GM12865 (cell line): ENCODE measurements around the gene CMTM4.
A peak's percentile ranks its signal among the peaks of the same experiment; 100 is the strongest.

Experiments
- DNase-seq: peaks from one replicate; pipeline ENCODE4 v3.0.0; 2010; ENCODE audit warnings: low read depth
- H3K4me3 ChIP-seq: 2 replicates; pipeline ENCODE4 v1.5.1; 2011; ENCODE audit warnings: mild to moderate bottlenecking, low read depth, low read length, control low read depth
- TF ChIP-seq, protein P1 (sequence below): IDR thresholded peaks from 2 replicates; pipeline ENCODE4 v1.5.1; 2011; ENCODE audit warnings: low read length, control low read depth, low read depth, inconsistent platforms; ENCODE audit not compliant: insufficient read depth; ENCODE audit errors: missing control alignments

CMTM4 gene

DNA sequence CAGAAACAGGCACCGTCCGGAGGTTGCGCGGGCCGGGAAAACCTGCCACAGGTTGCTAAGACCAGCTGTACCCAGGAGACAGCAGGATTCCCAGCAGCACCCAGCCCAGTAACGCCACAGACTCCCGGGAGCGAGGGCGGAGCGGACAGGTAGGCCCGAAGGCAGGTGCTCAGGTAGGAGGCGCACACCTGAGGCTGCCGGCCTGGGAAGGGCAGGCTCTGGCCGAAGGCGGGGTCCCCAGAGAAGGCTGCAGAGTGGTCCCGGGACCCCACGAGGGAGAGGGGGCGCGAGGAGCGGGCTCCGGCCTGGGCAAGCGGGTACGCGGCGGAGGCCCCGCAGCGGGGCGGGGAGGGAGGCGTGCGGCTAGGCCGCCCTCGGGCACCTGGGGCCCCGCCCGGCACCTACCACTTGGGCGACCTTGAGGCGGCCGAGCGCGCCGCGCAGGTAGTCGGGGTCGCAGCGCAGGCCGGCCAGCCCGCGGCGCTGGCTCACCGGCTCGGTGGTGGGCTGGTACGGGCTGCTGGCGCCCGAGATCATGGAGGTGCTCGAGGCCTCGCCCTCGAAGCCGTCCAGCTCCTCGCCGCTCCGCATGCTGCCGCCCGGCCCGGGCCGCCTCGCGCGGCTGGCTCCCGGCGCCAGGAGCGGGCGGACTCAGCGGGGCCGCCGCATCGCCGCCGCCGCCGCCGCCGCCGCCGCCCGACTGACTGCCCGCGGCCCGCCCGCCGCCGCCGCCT lies 441 bp downstream of the CMTM4 start:
- DNase-seq = peak; percentile 44
- TF ChIP-seq, protein P1, sequence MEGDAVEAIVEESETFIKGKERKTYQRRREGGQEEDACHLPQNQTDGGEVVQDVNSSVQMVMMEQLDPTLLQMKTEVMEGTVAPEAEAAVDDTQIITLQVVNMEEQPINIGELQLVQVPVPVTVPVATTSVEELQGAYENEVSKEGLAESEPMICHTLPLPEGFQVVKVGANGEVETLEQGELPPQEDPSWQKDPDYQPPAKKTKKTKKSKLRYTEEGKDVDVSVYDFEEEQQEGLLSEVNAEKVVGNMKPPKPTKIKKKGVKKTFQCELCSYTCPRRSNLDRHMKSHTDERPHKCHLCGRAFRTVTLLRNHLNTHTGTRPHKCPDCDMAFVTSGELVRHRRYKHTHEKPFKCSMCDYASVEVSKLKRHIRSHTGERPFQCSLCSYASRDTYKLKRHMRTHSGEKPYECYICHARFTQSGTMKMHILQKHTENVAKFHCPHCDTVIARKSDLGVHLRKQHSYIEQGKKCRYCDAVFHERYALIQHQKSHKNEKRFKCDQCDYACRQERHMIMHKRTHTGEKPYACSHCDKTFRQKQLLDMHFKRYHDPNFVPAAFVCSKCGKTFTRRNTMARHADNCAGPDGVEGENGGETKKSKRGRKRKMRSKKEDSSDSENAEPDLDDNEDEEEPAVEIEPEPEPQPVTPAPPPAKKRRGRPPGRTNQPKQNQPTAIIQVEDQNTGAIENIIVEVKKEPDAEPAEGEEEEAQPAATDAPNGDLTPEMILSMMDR = no peak
- H3K4me3 ChIP-seq = peak overlapping the region; percentile 39

DNA sequence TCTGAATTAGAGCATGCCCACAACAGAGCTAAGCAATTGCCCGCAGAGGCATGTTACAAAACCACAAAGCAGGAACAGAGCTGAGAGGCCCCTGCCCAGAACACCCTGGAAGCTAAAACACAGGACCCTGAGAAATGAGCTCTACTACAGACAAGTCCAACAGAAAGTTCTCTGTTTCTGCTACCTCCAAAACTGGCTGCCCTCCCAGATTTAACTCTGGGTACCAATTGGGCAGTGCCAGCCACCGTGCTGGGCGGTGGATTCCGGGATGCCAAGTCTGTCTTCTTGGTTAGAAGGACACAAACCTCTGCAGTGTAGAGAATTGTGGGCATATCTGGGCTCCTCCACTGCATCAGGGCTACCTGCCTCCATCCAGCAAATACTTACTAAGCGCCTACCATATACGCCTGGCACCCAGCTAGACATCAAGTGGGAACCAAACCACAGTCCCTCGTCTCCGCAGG lies 1.0 kb downstream of the CMTM4 start:
- H3K4me3 ChIP-seq = no peak overlapping the region
- TF ChIP-seq, protein P1 = no peak
- no peak for DNase-seq

DNA sequence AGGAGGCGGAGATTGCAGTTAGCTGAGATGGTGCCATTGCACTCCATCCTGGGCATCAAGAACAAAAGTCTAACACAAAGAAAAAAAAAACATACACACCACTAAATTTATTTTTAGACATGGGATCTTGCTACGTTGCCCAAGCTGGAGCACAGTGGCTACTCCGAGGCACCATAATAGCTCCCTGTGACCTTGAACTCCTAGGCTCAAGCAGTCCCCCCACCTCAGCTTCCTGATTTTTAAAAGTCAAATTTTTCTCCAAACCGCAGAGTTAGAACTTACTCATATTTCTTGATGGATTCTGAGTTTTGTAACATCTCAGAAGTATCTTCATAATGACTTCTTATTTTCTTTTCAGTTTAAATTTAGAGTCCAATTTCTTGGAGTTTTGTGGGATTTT lies 3.4 kb downstream of the CMTM4 start:
- TF ChIP-seq, protein P1 = no peak
- no peak for DNase-seq
- no peak overlapping the region for H3K4me3 ChIP-seq

- H3K4me3 ChIP-seq = no peak overlapping the region
- DNase-seq = no peak
- TF ChIP-seq, protein P1 = no peak
Measured at GRCh38 chr16:66692341-66692740, 4.2 kb downstream of the CMTM4 start.

GRCh38 chr16:66691234-66691633 lies 5.3 kb downstream of the CMTM4 start:
- H3K4me3 ChIP-seq = no peak overlapping the region
- no peak for DNase-seq
- TF ChIP-seq, protein P1 = no peak

DNA sequence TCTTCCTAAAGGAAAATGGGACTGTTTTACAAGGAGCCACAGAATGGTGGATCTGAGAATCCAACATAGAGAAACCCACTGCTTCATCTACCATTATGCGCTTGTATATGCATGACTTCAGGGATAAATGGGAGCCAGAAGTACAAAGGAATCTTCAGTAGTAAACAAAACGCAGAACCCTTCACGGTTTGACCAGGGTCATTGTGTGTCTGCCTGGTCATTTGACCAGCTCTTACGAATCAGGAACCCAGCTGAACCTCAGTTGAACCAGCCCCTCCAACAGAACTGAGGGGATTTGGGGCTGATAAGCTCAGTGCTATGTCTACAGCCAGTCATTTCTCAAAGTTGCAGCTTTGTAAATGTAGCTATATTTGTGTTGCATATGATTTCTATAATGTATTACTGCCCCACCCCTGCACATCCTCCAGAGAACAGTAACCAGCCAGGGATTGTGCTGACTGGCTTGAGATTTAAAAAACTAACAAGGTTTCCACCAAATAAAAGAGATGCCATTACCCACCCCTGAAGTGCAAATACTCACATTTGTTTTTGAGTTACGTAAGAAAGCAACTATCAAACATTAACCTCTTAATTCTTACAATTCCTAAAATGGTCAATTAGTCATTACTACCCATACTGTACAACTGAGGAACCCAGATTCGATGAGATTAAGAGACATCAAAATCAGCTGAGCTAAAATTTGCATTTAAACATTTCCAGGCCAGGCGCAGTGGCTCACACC lies 6.3 kb downstream of the CMTM4 start:
- H3K4me3 ChIP-seq = no peak overlapping the region
- no peak for DNase-seq
- TF ChIP-seq, protein P1 = no peak
